ENCODE measurements around the gene KRTAP10-7.
"Not testable (repeated sequence)": the region's sequence is repeated elsewhere in the genome, so short reads cannot be mapped to it uniquely, and the experiment has no call there.

Gene KRTAP10-7

GRCh38 chr21:44612029-44612486 is 11.7 kb downstream of the KRTAP10-7 start, which contains the start of gene KRTAP10-8:
KRTAP10-8 (plus strand) TSS chr21:44612079; CDS start chr21:44612101, 22 bp downstream.
- no peak for DNase-seq (ENCODE audit: low spot score)

GRCh38 chr21:44612669-44613229 is 12.4 kb downstream of the KRTAP10-7 start:
- DNase-seq (ENCODE audit: low spot score), result no peak

GRCh38 chr21:44613386-44614155 is 13.2 kb downstream of the KRTAP10-7 start:
- no peak for DNase-seq (ENCODE audit: low spot score)

GRCh38 chr21:44614161-44614631 is 13.8 kb downstream of the KRTAP10-7 start:
- DNase-seq (ENCODE audit: low spot score), result no peak

GRCh38 chr21:44614961-44615391 is 14.6 kb downstream of the KRTAP10-7 start:
- DNase-seq (ENCODE audit: low spot score), result no peak

GRCh38 chr21:44615466-44615865 is 15.1 kb downstream of the KRTAP10-7 start:
- DNase-seq (ENCODE audit: low spot score), result no peak

- DNase-seq (ENCODE audit: low spot score), result no peak
These were observed 15.7 kb downstream of the KRTAP10-7 start for GRCh38 chr21:44615911-44616590.

- DNase-seq (ENCODE audit: low spot score), result no peak
These were observed 16.2 kb downstream of the KRTAP10-7 start for GRCh38 chr21:44616591-44616926.

- DNase-seq (ENCODE audit: low spot score), result no peak
These were observed 16.7 kb downstream of the KRTAP10-7 start for GRCh38 chr21:44617071-44617501.

GRCh38 chr21:44618504-44618903 is 18.1 kb downstream of the KRTAP10-7 start:
- no peak for DNase-seq (ENCODE audit: low spot score)

GRCh38 chr21:44618909-44619308 is 18.5 kb downstream of the KRTAP10-7 start:
- no peak for DNase-seq (ENCODE audit: low spot score)

- no peak for DNase-seq (ENCODE audit: low spot score)
These were observed 19.5 kb downstream of the KRTAP10-7 start for GRCh38 chr21:44619886-44620285.

- DNase-seq (ENCODE audit: low spot score), result no peak
These were observed 23.2 kb downstream of the KRTAP10-7 start for GRCh38 chr21:44623575-44623974.

GRCh38 chr21:44625756-44626155 is 25.4 kb downstream of the KRTAP10-7 start:
- DNase-seq (ENCODE audit: low spot score), result no peak

- DNase-seq (ENCODE audit: low spot score), result no peak
These were observed 25.9 kb downstream of the KRTAP10-7 start for GRCh38 chr21:44626262-44626661.

GRCh38 chr21:44626673-44627143 is 26.3 kb downstream of the KRTAP10-7 start, which contains the start of gene KRTAP10-9:
KRTAP10-9 (plus strand) TSS chr21:44627093; CDS start chr21:44627172, 79 bp downstream.
- no peak for DNase-seq (ENCODE audit: low spot score)

- not testable (repeated sequence) for DNase-seq (ENCODE audit: low spot score)
These were observed 26.9 kb downstream of the KRTAP10-7 start for GRCh38 chr21:44627181-44627822.

- DNase-seq (ENCODE audit: low spot score), result not testable (repeated sequence)
These were observed 27.4 kb downstream of the KRTAP10-7 start for GRCh38 chr21:44627831-44628233.

- no peak for DNase-seq (ENCODE audit: low spot score)
These were observed 28.5 kb downstream of the KRTAP10-7 start for GRCh38 chr21:44628707-44629391.

GRCh38 chr21:44630440-44630839 is 30.0 kb downstream of the KRTAP10-7 start:
- DNase-seq (ENCODE audit: low spot score), result no peak

- no peak for DNase-seq (ENCODE audit: low spot score)
These were observed 31.7 kb downstream of the KRTAP10-7 start for GRCh38 chr21:44632067-44632466.

Measured in COLO829 (cell line).